ENCODE measurements around the gene XRCC5.
"Not testable (repeated sequence)": the region's sequence is repeated elsewhere in the genome, so short reads cannot be mapped to it uniquely, and the experiment has no call there.

Gene XRCC5

GRCh38 chr2:216119986-216120385, 10.8 kb downstream of the XRCC5 start:
- DNase-seq = no peak

GRCh38 chr2:216121255-216121654, 12.1 kb downstream of the XRCC5 start:
- DNase-seq = no peak

GRCh38 chr2:216126943-216127342, 17.8 kb downstream of the XRCC5 start:
- no peak for DNase-seq

GRCh38 chr2:216130346-216130971, 21.3 kb downstream of the XRCC5 start:
- DNase-seq = no peak

GRCh38 chr2:216131175-216131926, 22.2 kb downstream of the XRCC5 start:
- DNase-seq = no peak

GRCh38 chr2:216132585-216132984, 23.4 kb downstream of the XRCC5 start:
- DNase-seq = no peak

GRCh38 chr2:216133397-216133796, 24.2 kb downstream of the XRCC5 start:
- DNase-seq = no peak

GRCh38 chr2:216134958-216135541, 25.9 kb downstream of the XRCC5 start:
- no peak for DNase-seq

GRCh38 chr2:216139884-216140283, 30.7 kb downstream of the XRCC5 start:
- DNase-seq = no peak

GRCh38 chr2:216141516-216141915, 32.4 kb downstream of the XRCC5 start:
- not testable (repeated sequence) for DNase-seq

GRCh38 chr2:216142540-216142939, 33.4 kb downstream of the XRCC5 start:
- no peak for DNase-seq

- no peak for DNase-seq
Observed at GRCh38 chr2:216144372-216144771, 35.2 kb downstream of the XRCC5 start.

- no peak for DNase-seq
Observed at GRCh38 chr2:216144857-216145256, 35.7 kb downstream of the XRCC5 start.

- no peak for DNase-seq
Observed at GRCh38 chr2:216146573-216146972, 37.4 kb downstream of the XRCC5 start.

- DNase-seq = no peak
Observed at GRCh38 chr2:216147172-216148131, 38.3 kb downstream of the XRCC5 start.

GRCh38 chr2:216148983-216149382, 39.8 kb downstream of the XRCC5 start:
- DNase-seq = no peak

GRCh38 chr2:216149741-216150140, 40.6 kb downstream of the XRCC5 start:
- DNase-seq = no peak

GRCh38 chr2:216151313-216152025, 42.3 kb downstream of the XRCC5 start:
- no peak for DNase-seq

- DNase-seq = no peak
Observed at GRCh38 chr2:216155954-216156353, 46.8 kb downstream of the XRCC5 start.

- DNase-seq = no peak
Observed at GRCh38 chr2:216156822-216157221, 47.7 kb downstream of the XRCC5 start.

- DNase-seq = no peak
Observed at GRCh38 chr2:216159144-216159543, 50.0 kb downstream of the XRCC5 start.

- DNase-seq = no peak
Observed at GRCh38 chr2:216159646-216160045, 50.5 kb downstream of the XRCC5 start.

Measured in islet precursor cell (in vitro differentiated cells).